ENCODE data around the gene PTCHD4.
"Not testable (repeated sequence)": the region's sequence is repeated elsewhere in the genome, so short reads cannot be mapped to it uniquely, and the experiment has no call there.

The PTCHD4 gene

DNA sequence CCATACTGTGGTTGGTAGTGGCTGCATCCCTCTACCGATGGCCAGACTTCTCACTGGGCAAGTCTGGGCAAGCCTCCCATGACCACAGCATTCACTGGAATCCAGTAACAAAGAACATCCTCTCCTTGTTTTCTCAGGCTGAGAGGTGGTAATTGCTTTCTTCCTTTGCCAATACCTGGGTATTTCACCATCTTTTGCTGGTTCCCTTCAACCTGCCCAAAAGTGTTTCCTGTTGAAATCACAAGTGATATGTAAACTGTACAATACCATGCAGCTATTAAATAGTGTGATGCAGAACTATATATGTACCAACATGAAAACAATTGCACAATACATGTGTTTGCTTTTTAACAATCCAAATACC lies at the start of gene PTCHD4:
PTCHD4 (minus strand) TSS at position 55 of the 364 bp plus-strand sequence. CDS start 42,240 bp downstream, outside the sequence.
- DNase-seq (ENCODE audit: low read depth in 2 of 2) = no peak

DNA sequence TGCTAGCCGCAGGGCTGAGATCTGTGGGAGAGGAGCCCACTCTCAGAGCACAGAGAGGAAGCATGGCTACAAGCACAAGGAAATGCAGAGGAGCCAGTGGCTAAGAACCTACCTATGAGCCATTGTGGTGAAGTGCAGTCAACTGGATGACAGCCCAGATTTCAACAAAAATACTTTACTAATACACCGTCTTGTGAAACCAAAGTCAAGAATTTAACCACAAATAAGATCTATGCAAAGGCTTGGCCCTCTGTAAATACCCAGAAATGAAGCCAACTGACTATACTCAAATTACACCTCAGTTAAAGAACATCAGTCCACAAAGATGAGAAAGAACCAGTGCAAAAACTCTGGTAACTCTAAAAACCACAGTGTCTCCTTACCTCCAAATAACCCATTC lies 40.1 kb upstream of the PTCHD4 start:
- no peak for DNase-seq (ENCODE audit: low read depth in 2 of 2)

DNA sequence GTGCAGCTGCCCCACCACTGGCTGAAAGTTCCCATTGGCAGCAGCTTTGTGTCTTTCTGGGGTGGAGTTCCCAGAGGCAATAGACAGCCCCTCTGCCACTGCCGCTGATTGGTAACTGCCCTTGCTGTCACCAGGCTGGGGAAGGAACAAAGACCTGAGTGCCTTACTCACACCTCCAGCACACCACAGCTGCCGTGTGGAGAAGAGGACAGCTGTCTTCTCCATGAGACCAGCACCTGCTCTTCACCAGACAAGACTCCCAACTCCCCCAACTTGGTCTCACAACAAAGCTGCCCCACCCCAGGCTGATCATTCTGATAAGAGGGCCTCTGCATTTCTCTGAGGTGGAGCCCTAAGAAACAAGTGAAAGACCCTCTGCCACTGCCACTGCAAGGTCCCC lies 39.7 kb upstream of the PTCHD4 start:
- DNase-seq (ENCODE audit: low read depth in 2 of 2) = no peak

DNA sequence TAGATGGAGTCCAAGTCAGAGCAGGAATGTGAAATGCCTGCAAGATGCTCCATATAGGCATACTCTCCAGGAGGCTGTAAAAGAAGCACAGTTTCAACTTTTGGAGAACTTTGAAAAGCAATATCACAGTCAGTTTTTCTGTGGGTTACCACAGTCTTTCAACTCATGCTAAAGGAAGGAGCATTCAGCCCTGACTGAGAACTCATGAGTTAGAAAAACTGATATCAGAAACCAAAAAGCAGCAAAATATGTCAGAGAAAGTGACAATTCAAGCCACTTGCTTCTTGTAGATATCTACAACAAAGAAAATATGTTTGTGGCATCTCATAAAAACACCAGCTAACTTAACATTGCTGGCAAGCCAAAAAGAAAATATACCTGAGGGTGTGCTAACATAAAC lies 36.1 kb upstream of the PTCHD4 start:
- no peak for DNase-seq (ENCODE audit: low read depth in 2 of 2)

DNA sequence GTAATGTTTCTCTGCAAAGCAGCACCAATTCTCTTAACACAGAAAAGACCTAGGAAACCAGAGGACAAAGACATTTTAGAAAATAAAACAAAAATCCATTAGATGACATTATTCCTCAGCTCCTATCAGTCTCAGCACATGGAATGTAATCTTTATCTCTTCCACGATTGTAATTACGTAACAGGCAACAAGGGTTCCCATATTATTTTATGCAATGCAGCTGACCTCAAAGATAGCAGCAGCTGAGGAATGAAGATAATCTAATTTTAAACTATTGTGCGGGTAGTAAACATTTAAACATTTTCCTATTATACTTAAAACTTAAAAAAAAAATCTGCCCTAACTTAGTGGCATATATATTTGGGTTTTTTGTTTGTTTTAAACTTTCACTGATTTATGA lies 33.0 kb upstream of the PTCHD4 start:
- DNase-seq (ENCODE audit: low read depth in 2 of 2) = no peak

DNA sequence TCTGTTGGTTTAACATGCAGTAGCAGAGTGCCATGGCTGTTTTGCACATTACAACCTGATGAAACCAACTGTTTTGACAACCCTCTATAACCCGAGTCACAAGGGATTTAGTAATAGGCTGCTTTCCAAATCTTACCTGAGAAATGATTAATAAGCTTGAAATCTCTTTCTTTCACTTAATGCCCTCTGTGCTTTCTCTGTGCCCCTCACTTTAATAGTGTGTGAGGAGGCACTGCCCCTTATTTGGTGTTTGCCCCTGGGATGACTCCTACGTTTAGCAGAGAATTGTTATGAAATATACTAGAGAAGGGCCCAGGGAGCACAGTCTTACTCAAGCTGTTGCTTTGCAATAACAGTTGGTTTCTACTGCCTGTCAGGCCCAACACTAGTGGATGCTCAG lies 31.0 kb upstream of the PTCHD4 start:
- DNase-seq (ENCODE audit: low read depth in 2 of 2) = no peak

DNA sequence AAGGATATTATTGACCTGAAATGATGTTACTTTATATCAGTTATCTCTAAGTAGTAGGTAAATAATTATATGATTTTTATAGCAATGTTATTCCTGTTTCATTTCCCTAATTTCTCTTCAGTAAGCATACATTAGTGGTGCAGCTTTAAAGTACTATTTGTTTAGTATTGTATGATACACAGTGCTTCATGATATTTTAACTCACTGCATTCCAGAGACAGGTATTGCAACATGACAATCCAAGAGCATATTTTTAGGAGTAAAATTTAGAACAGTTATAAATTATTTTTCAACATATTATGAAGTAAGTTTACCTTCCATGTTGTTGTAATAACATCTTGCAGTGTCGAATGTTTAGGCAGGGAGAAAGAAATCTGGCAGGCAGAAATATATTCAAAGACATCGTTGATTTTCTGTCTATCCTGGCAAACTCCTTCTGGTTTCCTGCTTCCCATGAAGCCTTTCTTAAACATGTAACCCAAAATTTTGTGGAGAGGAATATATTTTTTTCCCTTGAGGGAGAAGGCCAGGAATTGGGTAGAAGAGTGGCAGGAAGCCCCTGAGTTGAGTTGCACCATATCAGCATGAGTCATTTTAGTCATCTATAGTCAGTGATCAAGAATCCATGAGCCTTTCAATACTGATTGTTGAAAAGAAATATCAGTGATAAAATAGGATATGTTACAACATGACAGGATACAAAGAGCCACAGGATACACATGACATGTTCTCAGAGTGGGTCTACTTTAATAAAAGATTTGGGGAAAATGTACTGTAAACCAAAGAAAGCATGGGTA lies 29.0 kb upstream of the PTCHD4 start:
- DNase-seq (ENCODE audit: low read depth in 2 of 2) = no peak

DNA sequence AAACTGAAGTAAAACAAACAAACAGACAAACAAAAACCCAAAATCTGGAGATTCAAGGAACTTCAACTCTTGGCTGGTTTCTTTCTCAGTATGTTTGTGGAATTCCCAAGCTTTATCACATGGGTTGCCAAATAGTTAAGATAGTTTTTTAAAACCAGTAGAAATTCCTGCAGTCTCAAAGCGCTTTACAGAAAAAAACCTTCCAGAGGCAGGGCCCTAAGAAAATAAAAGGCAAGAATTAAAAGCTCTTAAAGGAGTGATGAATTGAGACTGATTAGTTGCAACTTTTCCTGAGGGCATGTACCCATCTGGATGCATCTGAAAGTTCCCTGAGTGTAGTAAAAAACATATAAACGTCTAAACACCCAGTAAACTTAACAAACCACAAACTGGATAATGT lies 25.9 kb upstream of the PTCHD4 start:
- no peak for DNase-seq (ENCODE audit: low read depth in 2 of 2)

DNA sequence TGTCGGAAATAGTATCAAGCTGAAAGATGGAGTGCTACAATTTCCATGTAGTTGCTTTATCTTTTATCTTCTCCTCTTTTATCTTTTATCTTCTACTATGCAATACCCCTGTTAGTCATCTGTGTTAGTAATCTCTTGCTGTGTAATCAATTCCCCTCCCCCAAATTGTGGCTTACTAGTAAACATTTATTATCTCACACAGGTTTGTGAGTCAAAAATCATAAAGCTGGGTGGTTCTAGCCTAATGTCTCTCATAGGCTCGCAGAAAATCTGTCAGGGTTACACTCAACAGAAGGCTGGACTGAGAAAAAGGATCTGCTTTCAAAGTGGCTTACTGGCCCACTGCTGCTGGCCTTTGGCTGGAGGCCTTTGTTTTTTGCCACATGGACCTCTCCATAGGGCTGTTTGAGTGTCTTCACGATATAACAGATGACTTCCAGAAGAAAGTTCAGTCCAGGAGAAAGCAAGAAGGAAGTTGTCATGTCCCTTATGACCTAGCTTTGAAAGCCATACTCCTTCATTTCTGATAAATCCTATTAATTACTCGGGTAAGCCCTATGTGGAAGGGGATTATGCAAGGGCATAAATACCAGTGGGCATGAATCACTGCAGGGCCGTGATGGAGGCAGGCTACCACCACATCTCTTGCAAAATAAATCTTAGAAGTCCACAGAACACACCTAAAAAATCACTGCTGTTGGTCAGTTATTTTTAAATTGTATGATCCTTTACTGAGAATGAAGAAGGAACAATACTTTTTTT lies 24.5 kb upstream of the PTCHD4 start:
- no peak for DNase-seq (ENCODE audit: low read depth in 2 of 2)

DNA sequence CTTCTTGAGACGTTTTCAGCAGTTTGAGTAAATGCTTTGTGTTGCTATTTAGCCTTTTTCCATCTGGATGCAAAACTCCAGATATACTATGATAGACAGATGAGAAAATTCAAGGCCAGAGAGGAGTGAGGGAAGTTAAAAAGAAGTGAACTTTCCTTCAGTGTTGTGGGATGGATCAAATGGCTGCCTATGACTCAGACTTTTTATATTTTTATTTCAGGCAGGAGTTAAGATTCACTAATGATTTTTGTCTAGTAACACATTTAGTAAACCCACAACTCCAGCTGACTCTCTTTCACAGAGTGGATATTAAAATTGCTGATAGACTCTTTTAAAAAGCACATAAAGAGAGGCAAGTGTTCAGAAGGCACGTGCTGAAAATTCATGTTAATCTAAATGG lies 23.2 kb upstream of the PTCHD4 start:
- DNase-seq (ENCODE audit: low read depth in 2 of 2) = no peak

DNA sequence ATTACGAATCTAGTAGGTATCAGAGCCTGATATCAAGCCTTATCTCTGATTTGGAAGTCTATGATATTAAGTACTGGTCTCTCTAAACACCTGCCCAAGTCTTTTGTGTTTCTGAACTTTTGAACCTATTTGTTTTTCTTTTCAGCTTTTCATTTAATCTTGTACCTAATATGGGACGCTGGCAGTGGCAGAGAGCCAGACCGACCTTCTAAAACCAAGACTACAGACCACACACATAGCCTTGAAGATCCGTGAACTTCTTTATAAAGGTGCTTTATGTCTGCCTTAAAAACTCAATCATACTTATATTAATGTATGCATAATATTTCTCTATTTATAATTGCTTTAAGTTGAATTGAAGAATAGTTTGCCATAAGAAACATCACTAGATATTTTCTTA lies 12.6 kb upstream of the PTCHD4 start:
- DNase-seq (ENCODE audit: low read depth in 2 of 2) = no peak

DNA sequence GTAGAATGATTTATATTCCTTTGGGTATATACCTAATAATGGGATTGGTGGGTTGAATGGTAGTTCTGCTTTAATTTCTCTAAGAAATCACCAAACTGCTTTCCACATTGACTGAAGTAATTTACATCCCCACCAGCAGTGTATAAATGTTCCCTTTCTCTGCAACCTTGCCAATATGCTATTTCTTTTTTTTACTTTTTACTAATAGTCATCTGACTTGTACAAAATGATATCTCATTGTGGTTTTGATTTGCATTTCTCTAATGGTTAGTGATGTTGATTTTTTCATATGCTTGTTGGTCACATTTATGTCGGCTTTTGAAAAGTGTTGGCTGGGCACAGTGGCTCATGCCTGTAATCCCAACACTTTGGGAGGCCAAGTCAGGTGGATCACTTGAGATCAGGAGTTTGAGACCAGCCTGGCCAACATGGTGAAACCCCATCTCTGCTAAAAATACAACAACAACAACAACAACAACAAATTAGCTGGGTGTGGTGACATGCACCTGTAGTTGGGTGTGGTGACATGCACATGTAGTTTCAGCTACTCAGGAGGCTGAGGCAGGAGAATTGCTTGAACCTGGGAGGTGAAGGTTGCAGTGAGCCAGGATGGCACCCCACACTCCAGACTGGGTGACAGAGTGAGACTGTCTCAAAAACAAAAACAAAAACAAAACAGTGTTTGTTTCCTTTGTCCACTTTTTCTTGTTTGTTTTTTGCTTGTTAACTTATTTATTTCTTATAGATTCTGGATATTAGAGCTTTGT lies 11.2 kb upstream of the PTCHD4 start:
- DNase-seq (ENCODE audit: low read depth in 2 of 2) = not testable (repeated sequence)

DNA sequence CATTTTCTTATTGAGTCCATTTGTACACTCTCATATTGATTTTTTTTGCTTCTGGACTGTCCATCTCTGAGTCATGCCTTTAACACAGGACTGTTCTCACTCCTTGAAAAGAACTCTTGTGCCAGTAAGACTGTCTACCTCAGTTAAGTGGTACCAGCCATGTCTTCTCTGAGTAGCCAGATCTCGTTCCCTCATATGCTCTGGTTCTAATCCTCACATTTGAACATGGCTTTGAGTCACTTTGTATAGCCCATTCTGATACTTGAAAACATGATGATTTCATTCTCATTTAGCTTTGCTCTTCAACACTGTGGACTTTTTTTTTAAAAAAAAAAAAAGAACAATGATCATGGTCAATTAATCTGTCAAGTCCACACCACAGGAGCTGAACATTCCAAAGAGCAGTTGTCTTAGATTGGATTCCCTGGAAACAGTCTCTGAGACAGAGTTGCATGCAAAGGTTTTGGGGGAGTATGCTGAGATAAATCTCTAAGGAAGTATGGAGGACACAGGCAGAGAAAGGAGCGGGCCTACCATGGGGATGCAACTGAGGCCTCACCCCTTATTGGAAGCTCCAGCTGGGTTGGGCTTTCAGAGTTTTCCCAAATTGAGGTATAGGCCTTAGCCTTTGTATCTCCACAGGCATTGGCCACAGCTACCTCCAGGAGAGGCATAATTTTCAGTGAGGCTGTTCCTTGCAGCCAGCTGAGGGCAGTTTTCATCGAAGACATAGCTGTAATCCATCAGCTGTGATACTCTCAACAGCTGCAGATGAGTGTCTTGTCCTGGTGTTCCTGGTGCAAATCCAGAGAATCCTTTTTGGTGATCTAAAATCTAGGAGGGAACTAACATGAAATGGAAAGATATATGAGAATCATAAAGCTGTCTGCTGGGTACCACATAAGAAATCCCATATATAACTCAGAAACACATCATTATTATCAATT lies 6.0 kb upstream of the PTCHD4 start:
- DNase-seq (ENCODE audit: low read depth in 2 of 2) = no peak

DNA sequence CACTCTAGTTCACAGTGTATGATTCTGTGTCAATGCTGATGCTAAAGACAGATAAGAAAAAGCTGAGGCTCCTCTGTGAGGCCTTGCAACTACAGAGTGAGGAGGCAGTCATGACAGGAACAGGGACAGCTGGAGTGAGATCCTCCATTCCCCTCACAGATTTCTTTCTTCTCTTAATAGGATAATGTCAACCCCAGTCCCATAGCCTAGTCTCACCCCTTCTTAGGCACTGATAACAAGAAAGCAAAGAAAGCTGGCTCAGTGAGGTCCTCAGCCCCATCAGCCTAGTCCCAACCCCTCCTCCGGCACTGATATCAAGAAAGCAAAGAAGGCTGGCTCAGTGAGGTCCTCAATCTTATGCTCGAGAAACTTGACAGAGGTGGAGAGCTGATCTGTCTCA lies 2.1 kb upstream of the PTCHD4 start:
- no peak for DNase-seq (ENCODE audit: low read depth in 2 of 2)

DNA sequence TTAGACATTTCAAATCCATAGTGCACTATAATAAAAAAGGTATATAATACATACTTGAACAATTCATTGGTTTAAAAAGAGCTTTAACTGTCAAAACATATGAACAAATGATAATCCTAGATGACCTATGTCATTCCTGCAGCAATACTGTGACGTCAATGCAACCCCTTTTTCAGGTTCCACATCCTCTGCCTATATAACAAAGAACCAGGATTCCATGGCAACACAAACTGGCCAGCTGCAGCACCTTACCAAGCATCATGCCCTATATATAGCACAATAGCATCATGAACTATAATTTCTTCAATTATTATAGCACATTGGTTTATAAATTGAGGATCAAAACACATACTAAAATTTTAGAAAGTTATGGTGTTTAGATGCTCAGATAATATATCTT lies 578 bp upstream of the PTCHD4 start:
- no peak for DNase-seq (ENCODE audit: low read depth in 2 of 2)

DNA sequence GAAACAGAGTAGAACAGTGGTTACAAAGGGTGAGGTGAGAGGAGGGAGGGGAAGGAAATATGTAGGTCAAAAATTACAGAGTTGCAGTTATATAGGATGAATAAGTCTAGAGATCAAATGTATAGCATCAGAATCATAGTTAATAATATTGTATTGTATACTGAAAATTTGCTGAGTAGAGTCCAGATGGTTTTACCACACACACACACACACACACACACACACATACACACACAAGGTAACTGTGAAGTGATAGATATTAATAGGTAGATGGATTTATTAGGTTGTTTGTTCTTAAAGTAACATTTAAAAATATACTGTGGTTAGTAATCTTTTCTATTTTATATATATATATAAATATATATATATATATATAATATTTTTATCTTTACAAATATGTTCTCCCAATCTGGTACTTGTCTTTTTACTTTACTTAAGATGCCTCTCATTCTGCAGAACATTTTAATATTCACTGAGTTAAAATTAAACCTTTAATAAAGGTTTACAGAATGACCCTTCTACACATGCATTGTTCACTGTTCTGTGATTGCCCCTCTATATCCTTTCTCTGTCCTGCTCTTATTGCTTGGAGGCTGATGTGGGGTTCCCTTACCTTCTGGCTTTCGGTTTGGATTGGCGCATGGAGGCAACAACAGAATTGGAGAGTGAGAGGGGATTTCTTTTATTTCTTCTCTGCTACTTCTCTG lies 408 bp downstream of the PTCHD4 start:
- DNase-seq (ENCODE audit: low read depth in 2 of 2) = no peak

DNA sequence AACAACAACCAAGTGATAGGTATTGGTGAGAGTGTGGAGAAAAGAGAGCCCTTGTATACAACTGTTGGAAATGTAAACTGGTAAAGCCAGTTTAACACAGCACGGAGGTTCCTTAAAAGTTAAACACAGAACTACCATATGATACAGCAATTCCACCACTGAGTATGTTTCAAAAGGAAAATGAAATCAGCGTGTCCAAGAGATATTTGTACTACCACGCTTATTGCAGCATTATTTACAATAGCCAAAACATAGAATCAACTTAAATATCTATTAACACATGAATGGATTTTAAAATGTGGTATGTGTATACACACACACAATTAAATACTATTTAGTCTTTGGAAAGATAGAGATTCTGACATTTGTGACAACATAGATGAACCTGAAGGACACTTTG lies 1.1 kb downstream of the PTCHD4 start:
- no peak for DNase-seq (ENCODE audit: low read depth in 2 of 2)

DNA sequence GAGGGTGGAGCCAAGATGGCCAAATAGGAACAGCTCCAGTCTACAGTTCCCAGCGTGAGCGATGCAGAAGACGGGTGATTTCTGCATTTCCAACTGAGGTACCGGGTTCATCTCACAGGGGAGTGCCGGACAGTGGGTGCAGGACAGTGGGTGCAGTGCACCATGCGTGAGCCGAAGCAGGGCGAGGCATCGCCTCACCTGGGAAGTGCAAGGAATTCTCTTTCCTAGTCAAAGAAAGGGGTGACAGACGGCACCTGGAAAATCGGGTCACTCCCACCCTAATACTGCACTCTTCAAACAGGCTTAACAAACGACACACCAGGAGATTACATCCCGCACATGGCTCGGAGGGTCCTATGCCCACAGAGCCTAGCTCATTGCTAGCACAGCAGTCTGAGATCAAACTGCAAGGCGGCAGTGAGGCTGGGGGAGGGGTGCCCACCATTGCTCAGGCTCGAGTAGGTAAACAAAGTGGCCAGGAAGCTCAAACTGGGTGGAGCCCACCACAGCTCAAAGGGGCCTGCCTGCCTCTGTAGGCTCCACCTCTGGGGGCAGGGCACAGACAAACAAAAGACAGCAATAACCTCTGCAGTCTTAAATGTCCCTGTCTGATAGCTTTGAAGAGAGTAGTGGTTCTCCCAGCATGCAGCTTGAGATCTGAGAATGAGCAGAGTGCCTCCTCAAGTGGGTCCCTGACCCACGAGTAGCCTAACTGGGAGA lies 8.4 kb downstream of the PTCHD4 start:
- DNase-seq (ENCODE audit: low read depth in 2 of 2) = not testable (repeated sequence)

DNA sequence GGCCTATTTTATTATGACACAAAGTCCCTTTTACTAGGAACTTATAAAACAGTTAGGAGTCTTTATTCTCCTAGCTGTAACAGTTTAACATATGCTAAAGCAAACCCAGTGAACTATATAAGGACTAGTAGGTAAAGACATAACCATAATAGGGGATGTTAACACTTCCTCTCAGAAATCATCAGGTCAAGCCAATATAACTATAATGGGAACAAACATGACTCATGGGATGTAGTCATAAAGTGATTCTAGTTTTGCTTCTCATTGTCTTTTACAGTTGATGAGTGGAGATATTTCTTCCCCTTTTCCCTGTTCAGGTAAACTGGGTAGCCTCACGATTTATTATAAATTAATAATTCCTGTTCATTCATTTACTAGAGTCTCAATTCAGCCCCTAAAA lies 9.7 kb downstream of the PTCHD4 start:
- no peak for DNase-seq (ENCODE audit: low read depth in 2 of 2)

DNA sequence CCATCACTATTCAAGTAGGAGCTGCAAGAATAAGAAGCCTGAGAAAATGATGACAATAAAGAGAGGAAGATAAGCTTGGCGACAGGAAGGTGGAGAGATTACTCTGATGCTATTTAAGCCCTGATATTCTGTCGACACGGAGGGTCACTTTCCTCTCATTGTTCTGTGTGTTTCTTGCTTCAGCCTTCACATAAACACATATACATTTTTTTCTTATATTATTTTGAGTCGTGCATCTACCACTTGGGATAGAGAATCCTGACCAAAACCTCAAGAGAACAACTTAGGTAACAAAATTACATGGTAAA lies 10.5 kb downstream of the PTCHD4 start:
- DNase-seq (ENCODE audit: low read depth in 2 of 2) = no peak

All from stimulated activated CD4-positive, alpha-beta T cell treated with anti-CD3 and anti-CD28 coated beads, Interleukin-1b, Interleukin-23, amount 100 ng/mL, for 4 hours (primary cell).